Hepatocyte (in vitro differentiated cells): ENCODE measurements around the gene PEX1. TPM values are rescaled to one million over a fixed set of nuclear protein-coding genes. Genes with fewer than 3 reads are reported as not detected.
A peak's percentile ranks its signal among the peaks of the same experiment; 100 is the strongest.

Experiments used
- DNase-seq: peaks from one replicate; pipeline ENCODE4 v3.0.0-alpha.2; 2016; ENCODE audit warnings: low spot score
- H2AFZ ChIP-seq: fragments of 200-600 bp; sonication (generic); 2 replicates; pipeline ENCODE4 v1.6.0; 2016; ENCODE audit warnings: antibody characterized with exemption, mild to moderate bottlenecking
- H3K27ac ChIP-seq: fragments of 200-600 bp; sonication (generic); 2 replicates; pipeline ENCODE4 v1.5.1; 2016; ENCODE audit warnings: mild to moderate bottlenecking
- H3K27me3 ChIP-seq: fragments of 200-600 bp; sonication (generic); 2 replicates; pipeline ENCODE4 v1.6.1; 2016
- H3K36me3 ChIP-seq: fragments of 200-600 bp; sonication (generic); replicated peaks from 2 replicates; pipeline ENCODE4 v1.5.1; 2016; ENCODE audit warnings: low read depth; ENCODE audit not compliant: insufficient read depth
- H3K4me1 ChIP-seq: fragments of 200-600 bp; sonication (generic); 2 replicates; pipeline ENCODE4 v1.5.1; 2016; ENCODE audit warnings: mild to moderate bottlenecking, moderate library complexity; ENCODE audit not compliant: insufficient read depth
- H3K4me2 ChIP-seq: fragments of 200-600 bp; sonication (generic); 2 replicates; pipeline ENCODE4 v1.6.0; 2016
- H3K4me3 ChIP-seq: fragments of 200-600 bp; sonication (generic); 2 replicates; pipeline ENCODE4 v1.5.1; 2016; ENCODE audit warnings: mild to moderate bottlenecking
- H3K79me2 ChIP-seq: fragments of 200-600 bp; sonication (generic); 2 replicates; pipeline ENCODE4 v1.6.0; 2017; ENCODE audit warnings: mild to moderate bottlenecking
- H3K9me2 ChIP-seq: fragments of 200-600 bp; sonication (generic); replicated peaks from 2 replicates; pipeline ENCODE4 v1.6.0; 2017; ENCODE audit warnings: mild to moderate bottlenecking; ENCODE audit not compliant: insufficient read depth
- H3K9me3 ChIP-seq: fragments of 200-600 bp; sonication (generic); 2 replicates; pipeline ENCODE4 v1.5.1; 2016; ENCODE audit warnings: low read depth, mild to moderate bottlenecking
- H4K20me1 ChIP-seq: fragments of 200-600 bp; sonication (generic); 2 replicates; pipeline ENCODE4 v1.6.0; 2016; ENCODE audit warnings: mild to moderate bottlenecking; ENCODE audit not compliant: insufficient read depth, poor library complexity, severe bottlenecking
- CTCF ChIP-seq: fragments of 200-600 bp; sonication (generic); IDR thresholded peaks from 2 replicates; pipeline ENCODE4 v1.5.1; 2016; ENCODE audit warnings: antibody characterized with exemption, mild to moderate bottlenecking; ENCODE audit not compliant: poor library complexity
- EZH2 ChIP-seq: fragments of 200-600 bp; sonication (generic); IDR thresholded peaks from 2 replicates; pipeline ENCODE4 v1.6.1; 2016; ENCODE audit warnings: antibody characterized with exemption, mild to moderate bottlenecking, borderline replicate concordance
- EZH2phosphoT487 ChIP-seq: fragments of 200-600 bp; sonication (generic); IDR thresholded peaks from one replicate; pipeline ENCODE4 v1.6.1; 2018; ENCODE audit warnings: antibody characterized with exemption, mild to moderate bottlenecking, low read depth, moderate library complexity; ENCODE audit not compliant: unreplicated experiment, severe bottlenecking
- WGBS: methylation state at CpG from one replicate; pipeline ENCODE4 v1.1.6; 2016; ENCODE audit warnings: low lambda C conversion rate; ENCODE audit errors: missing lambda C conversion rate; 5-methylcytosine and 5-hydroxymethylcytosine counted together
- polyA plus RNA-seq: library from polyadenylated mRNA; unstranded; fragments of >200 nt; fragmentation: Nextera tagmentation; extraction: Ambion mirVana; gene quantifications from 2 replicates; pipeline ENCODE4 v1.2.1, GENCODE V29; 2016
- total RNA-seq: library from RNA; depleted of rRNA; stranded (reverse); fragments of >200 nt; gene quantifications from 2 replicates; pipeline ENCODE4 v1.2.3, GENCODE V29; 2014

Gene PEX1
- total and polyA plus RNA-seq, 2 experiments from 2014 or later = 10.6 to 23.2 TPM

- Histone ChIP-seq H3K4me2 (no peak overlapping the region), H3K36me3 (peaks cover 4% of the 10 kb centered on the region), H3K27me3 (no peaks in the 10 kb centered on the region), H3K4me1 (no peaks in the 10 kb centered on the region), H2AFZ (peak overlapping the region; percentile 17), H3K27ac (peak overlapping the region; percentile 5), H3K4me3 (no peak overlapping the region), H3K79me2 (no peaks in the 10 kb centered on the region), H3K9me2 (no peaks in the 10 kb centered on the region), H4K20me1 (no peaks in the 10 kb centered on the region), H3K9me3 (no peaks in the 10 kb centered on the region)
- 68% methylated on average over 8 of the region's 8 CpGs for WGBS
- DNase-seq = peak; percentile 63
- TF ChIP-seq EZH2 (no peak), CTCF (peak; percentile 84), EZH2phosphoT487 (no peak)
These were observed 67.0 kb downstream of the PEX1 start for GRCh38 chr7:92461027-92462003.

GRCh38 chr7:92460510-92460909 lies 67.8 kb downstream of the PEX1 start:
- H3K4me3 ChIP-seq = no peak overlapping the region
- H3K27ac ChIP-seq = no peak overlapping the region
- no peak for DNase-seq
- no peak for TF ChIP-seq CTCF
- TF ChIP-seq EZH2 = no peak
- TF ChIP-seq EZH2phosphoT487 = no peak
- H3K36me3 ChIP-seq = peaks cover 4% of the 10 kb centered on the region
- no peaks in the 10 kb centered on the region for H3K27me3 ChIP-seq
- H4K20me1 ChIP-seq = no peaks in the 10 kb centered on the region
- H3K4me1 ChIP-seq = no peaks in the 10 kb centered on the region
- no peaks in the 10 kb centered on the region for H3K9me3 ChIP-seq
- WGBS = 92% methylated on average over 4 of the region's 4 CpGs
- no peaks in the 10 kb centered on the region for H3K9me2 ChIP-seq
- no peak overlapping the region for H3K4me2 ChIP-seq
- H2AFZ ChIP-seq = no peak overlapping the region
- no peaks in the 10 kb centered on the region for H3K79me2 ChIP-seq

- H4K20me1 ChIP-seq = no peaks in the 10 kb centered on the region
- no peak overlapping the region for H3K4me3 ChIP-seq
- TF ChIP-seq CTCF = no peak
- no peak for TF ChIP-seq EZH2
- no peaks in the 10 kb centered on the region for H3K27me3 ChIP-seq
- no peak for DNase-seq
- H3K27ac ChIP-seq = no peak overlapping the region
- no peaks in the 10 kb centered on the region for H3K4me1 ChIP-seq
- no peak overlapping the region for H3K4me2 ChIP-seq
- 72% methylated on average over 2 of the region's 2 CpGs for WGBS
- H2AFZ ChIP-seq = no peak overlapping the region
- no peaks in the 10 kb centered on the region for H3K79me2 ChIP-seq
- peaks cover 4% of the 10 kb centered on the region for H3K36me3 ChIP-seq
- no peaks in the 10 kb centered on the region for H3K9me3 ChIP-seq
- no peaks in the 10 kb centered on the region for H3K9me2 ChIP-seq
These were observed 68.2 kb downstream of the PEX1 start for GRCh38 chr7:92460109-92460508.
